Mammary epithelial cell (primary cell): ENCODE results near the gene HFM1.

Source experiments
- CTCF ChIP-seq, 2 donors: IDR thresholded peaks in 1 of 2; conservative IDR thresholded peaks in 1 of 2; 2 replicates each; pipeline ENCODE4 v1.5.1; 2011 to 2012; ENCODE audit warnings: inconsistent platforms in 2 of 2, low read length in 2 of 2, mild to moderate bottlenecking in 2 of 2, control low read depth in 1 of 2, low read depth in 1 of 2; ENCODE audit not compliant: insufficient read depth in 1 of 2; ENCODE audit errors: extremely low read depth in 1 of 2
- EZH2 ChIP-seq: IDR thresholded peaks from 2 replicates; pipeline ENCODE4 v1.6.1; 2012; ENCODE audit warnings: low read length, inconsistent platforms, borderline replicate concordance

DNA sequence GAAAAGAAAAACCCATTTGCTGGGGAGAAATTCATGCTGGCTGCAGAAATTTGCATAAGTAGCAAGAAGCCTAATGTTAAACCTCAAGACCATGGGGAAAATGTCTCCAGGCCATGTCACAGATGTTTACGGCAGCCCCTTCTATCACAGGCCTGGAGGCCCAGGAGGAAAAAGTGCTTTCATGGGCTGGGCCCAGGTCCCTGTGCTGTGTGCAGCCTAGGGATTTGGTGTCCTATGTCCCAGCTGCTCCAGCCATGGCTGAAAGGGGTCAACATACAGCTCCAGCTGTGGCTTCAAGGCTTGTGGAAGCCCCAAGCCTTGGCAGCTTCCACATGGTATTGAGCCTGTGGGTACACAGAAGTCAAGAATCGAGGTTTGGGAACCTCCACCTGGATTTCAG is 93.0 kb downstream of the HFM1 start:
- TF ChIP-seq CTCF (conservative IDR thresholded peaks at IDR 0.05 in 1 of 2, IDR thresholded peaks at IDR 0.05 in 1 of 2; ENCODE audit: extremely low read depth in 1 of 2, insufficient read depth in 1 of 2, low read depth in 1 of 2, low read length in 2 of 2), result no peak
- no peak for TF ChIP-seq EZH2
